ENCODE results near the gene WDR3.
"Not testable (repeated sequence)": the region's sequence is repeated elsewhere in the genome, so short reads cannot be mapped to it uniquely, and the experiment has no call there.

WDR3 gene

GRCh38 chr1:117929343-117930172 is at the start of gene WDR3, which contains the start of gene GDAP2:
TSS of gene WDR3 (plus strand) at chr1:117929739. CDS start at chr1:117933320, 3,581 bp downstream.
TSS of gene GDAP2 (minus strand) at chr1:117929621. CDS start at chr1:117920357, 9,264 bp downstream.
- DNase-seq (ENCODE audit: low spot score): peak; percentile 96

DNA sequence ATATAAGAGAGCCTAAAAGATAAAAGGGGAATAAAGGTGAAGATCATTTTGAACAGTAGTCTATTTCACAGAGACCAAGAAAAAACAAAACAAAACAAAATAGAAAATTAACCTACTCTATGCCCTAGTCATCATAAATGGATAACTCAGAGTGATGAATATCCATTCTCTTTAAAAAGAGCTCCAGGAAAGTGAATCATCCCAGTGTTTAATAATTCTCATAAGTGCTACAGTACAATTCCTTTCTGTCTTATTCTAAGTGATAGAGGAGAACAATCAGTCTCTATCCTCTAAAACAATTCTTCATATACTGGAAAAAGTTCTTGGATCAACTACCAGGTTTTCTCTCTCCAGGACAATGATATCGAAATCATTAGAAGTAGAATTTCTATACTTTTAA is 45.9 kb upstream of the WDR3 start:
- DNase-seq (ENCODE audit: low spot score): no peak

- DNase-seq (ENCODE audit: low spot score): no peak
These were observed 43.3 kb upstream of the WDR3 start for GRCh38 chr1:117886101-117886795.

DNA sequence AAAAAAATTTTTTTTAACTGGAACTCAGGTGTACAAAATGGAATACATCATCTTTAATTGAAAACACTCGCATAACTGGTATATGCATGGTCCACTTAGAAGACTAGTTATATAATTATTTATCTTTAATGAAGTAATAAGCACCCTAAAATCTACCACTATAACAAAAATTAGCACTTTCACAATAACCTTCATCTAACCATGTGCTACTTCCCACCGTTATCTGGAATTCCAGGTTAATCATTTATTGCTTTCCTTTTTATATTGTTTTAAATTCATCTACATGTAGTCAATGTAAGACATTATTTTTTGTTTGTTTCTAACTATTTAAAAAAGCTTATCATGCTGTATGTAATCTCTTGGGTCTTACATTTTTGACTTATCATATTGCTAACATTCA is 39.1 kb upstream of the WDR3 start:
- no peak for DNase-seq (ENCODE audit: low spot score)

GRCh38 chr1:117892512-117892911 is 37.0 kb upstream of the WDR3 start:
- DNase-seq (ENCODE audit: low spot score): no peak

GRCh38 chr1:117894078-117894477 is 35.5 kb upstream of the WDR3 start:
- no peak for DNase-seq (ENCODE audit: low spot score)

DNA sequence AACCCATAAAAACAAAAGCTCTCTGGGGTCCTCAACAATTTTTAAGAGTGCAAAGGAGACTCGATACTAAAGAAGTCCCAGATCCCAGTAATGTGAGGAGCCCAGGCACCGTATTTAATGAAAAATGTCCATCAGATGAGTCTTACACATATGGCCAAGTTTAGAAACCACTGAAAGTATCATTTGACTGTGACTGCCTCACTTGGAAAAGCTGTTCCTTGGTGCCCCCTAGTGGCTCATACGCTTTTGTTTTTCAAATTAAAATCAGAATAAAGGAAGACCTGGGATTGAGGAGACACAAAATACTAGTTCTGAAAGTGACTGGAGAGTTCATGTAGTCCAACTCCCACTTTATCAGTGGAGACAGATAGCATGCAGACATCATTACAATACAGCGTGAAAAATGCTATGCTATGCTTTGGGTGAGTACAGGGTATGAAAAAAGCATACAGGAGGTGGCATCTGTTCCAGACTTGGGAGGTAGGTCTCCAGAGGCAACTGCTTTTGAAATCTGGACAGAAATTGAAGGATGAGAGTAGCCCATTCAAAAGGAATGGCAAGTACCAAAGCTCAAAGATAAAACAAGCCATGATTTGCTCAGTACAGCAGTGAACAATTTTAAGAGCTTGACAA is 33.9 kb upstream of the WDR3 start:
- DNase-seq (ENCODE audit: low spot score): peak; percentile 55

GRCh38 chr1:117897551-117897950 is 32.0 kb upstream of the WDR3 start:
- DNase-seq (ENCODE audit: low spot score): no peak

- no peak for DNase-seq (ENCODE audit: low spot score)
These were observed 29.7 kb upstream of the WDR3 start for GRCh38 chr1:117899801-117900200.

DNA sequence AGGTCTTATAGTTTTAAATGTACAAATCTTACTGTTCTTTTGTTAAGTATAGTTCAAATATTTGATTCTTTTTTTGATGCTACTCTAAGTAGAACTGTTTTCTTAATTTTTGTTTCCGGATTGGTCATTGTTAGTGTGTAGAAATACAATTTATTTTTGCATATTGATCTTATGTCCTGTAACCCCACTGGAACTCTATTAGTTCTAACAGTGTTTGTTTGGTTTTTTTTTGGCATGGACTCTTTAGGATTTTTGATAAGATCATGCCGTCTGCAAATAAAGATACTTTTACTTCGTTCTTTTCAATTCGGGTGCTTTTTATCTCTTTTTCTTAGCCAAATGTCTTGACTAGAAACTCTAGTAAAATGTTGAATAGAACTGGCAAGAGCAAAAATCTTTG is 26.6 kb upstream of the WDR3 start:
- DNase-seq (ENCODE audit: low spot score): no peak

- no peak for DNase-seq (ENCODE audit: low spot score)
These were observed 25.1 kb upstream of the WDR3 start for GRCh38 chr1:117904485-117904884.

DNA sequence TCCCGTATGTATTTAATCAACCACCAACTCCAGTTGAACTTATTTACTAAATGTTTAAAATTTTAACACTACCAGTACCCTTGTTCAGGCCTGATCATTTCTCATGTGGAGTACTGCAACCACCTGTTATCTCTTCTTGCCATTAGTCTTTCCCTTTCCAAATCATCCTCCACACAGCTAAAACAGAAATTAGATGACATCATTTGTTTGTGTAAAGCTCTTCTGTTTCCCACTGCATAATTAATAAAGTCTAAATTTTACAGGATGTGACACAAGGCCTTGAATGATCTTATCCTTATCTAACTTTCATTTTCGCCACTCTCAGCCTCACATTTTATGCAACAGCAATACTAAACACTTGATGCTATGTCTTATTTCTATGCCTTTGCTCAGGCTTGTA is 24.5 kb upstream of the WDR3 start:
- DNase-seq (ENCODE audit: low spot score): no peak

DNA sequence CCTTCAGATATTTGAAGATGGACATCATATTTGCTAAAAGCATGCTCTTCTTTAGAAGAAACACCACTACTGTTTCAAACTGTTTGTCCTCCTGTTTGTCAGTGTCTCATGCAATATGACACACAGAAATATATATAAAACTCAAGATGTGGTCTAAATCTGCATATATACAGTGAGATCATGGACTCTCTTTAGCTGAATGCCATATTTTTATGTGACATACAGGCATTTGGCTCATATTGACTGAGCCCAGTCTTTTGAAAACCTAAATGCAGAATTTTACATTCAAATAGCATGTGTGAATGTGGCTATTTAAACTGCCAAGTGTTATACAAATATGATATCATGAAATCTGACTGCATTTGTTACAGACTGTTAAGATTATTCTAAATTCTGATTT is 18.5 kb upstream of the WDR3 start:
- no peak for DNase-seq (ENCODE audit: low spot score)

DNA sequence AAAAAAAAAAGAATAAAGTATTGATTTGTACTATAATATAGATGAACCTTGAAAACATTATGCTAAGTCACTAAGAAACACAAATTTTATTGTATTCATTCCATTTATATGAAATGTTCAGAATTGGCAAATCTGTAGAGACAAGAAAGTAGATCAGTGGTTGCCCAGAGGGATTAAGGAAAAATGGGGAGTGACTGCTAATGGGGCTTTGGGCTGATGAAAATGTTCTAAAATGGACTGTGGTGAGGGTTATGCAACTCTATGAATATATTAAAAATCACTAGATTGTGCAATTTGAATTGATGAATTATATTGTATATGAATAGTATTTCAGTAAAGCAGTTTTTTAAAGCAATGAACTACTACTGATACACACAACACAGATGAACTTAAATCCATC is 10.2 kb upstream of the WDR3 start:
- DNase-seq (ENCODE audit: low spot score): no peak

GRCh38 chr1:117921991-117922390 is 7.5 kb upstream of the WDR3 start:
- no peak for DNase-seq (ENCODE audit: low spot score)

GRCh38 chr1:117922717-117923116 is 6.8 kb upstream of the WDR3 start:
- not testable (repeated sequence) for DNase-seq (ENCODE audit: low spot score)

DNA sequence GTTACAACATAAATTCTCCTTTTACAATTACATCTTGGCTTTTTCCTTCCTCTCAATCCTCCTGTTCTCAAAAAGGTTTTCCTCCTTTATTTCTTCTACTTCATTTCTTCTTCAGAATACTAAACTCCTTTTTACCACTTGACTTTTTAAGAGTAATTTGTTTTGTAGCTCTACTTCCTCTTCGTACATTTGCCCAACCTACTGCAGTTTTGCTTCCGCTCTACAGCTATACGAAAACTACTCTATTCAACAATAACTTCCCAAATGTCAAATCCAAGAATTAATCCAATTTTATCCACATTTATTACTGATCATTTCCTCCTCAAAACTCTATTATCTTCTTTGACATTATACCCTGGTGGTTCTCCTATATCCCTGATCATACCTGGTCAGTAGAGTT is 3.6 kb upstream of the WDR3 start:
- DNase-seq (ENCODE audit: low spot score): no peak

DNA sequence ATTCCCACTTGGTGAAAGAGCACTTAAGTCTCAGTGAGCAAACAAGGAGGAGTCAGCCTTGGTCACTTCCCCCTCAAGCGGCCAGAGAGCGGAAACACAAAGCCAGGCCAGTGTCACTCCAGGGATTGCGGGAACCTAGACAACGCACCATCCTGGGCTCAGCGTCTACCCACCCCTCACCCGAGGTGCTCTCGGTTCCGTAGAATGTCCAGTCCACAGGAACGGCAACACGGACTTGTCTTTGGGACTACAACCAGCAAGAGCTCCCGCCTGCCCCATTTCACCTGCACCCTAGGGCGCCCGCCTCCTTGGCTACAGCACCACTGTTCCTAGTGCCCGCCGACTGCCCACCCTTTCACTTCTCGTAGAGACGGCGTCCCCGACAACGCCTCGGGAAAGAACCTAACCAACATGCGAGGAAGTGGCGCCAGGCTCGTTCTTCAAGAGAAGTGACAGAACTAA is 627 bp upstream of the WDR3 start:
- peak; percentile 17 for DNase-seq (ENCODE audit: low spot score)

DNA sequence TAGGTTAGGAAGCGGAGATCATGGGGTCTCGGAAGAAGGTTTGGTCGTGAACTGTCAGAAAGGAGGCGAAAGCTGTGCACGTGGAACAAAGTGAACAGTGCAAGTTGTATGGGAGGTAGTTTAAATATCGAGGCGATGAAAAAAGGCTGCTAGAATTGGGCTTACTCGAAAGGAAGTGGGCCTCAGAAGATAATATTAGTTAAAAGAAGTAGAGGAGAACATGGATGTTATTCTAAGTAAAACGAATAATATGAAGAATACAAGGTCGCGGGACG is 571 bp downstream of the WDR3 start:
- DNase-seq (ENCODE audit: low spot score): no peak

DNA sequence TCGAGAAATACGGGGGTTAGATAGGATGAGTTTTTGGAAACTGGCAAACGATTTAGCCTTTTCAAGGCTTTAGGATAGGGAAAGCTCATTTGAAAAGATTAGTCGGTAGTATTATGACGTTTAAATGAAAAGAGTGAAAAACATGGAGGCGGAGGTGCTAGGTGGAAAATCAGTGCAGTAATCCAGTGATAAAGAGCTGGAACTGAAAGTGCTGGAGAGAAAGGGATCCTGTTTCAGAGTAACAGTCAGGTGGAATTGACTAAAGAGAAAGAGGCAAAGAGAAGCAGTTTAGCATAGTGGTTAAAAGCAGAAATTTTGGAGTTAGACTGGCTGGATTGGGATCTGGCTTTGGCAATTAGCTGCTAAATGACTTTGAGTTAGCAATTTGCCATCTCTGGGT is 945 bp downstream of the WDR3 start:
- DNase-seq (ENCODE audit: low spot score): no peak

DNA sequence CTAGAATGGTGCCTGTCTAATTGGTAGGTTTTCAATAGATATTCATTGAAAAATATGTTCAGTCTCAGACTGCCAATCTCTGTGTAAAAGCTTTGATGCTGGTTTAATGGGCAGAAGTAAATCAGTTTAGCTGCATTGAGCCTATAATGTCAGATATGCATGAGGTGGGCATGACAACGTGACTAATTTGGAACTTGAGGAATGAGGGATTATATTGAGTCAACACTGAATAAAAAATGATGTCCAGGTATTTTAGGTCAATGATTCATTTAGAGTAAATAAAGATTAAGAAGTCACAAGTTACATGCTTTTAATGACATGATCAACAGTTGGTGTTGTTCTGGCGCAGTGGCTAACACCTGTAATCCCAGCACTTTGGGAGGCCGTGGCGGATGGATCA is 3.0 kb downstream of the WDR3 start:
- DNase-seq (ENCODE audit: low spot score): no peak

DNA sequence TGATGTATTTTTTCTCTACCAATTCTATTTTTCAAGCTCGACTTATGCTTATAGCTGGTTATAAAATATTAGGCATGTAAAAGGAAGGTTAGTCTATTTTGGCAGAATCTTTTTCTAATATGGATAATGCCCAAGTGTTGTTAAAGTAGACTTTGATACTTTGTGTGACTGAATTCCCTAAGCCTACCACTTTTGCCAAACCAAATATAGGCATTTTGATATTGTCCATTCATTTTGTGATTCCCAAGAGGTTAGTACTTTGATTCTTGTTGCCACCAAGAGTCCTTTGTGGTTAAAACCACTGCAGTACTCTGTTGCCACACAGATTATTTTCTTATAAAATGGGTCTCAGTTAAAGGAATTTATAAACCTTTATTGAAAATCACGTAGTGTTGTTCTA is 4.2 kb downstream of the WDR3 start:
- no peak for DNase-seq (ENCODE audit: low spot score)

GRCh38 chr1:117942293-117942692 is 12.8 kb downstream of the WDR3 start:
- no peak for DNase-seq (ENCODE audit: low spot score)

All from CD4-positive, alpha-beta T cell treated with Interleukin-15 for 4 hours (primary cell).